ENCODE data around the gene SLCO2A1.

DNA sequence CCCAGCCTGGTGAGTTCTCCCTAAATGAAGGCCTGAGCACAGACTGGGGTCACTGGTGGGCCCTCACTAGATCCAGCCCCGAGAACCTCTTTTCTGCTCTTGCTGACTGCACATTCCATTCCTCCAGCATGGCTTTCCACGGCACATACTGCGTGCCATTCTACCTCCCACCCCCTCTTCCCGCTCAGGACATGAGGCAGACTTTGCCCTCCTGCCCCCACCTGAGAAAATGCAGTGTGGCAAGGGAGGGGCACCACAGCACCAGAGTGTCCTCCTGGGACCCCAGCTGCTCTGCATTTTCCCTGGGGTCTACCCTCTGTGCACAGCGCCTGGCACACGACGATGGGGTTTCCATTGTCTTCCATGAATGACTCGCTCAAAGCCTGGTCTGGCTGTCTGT lies 6.1 kb upstream of the SLCO2A1 start:
- TF ChIP-seq EZH2 (IDR thresholded peaks at IDR 0.05) (no peak), POLR2AphosphoS5 (IDR thresholded peaks at IDR 0.05; ENCODE audit: borderline replicate concordance, low read depth, low read length) (no peak)

Measured in SK-N-MC (cell line).